ENCODE data around the gene GPR61.

GPR61 gene

GRCh38 chr1:109493805-109494539 is 45.7 kb upstream of the GPR61 start, which contains the start of gene CYB561D1:
TSS of gene CYB561D1 (plus strand) at chr1:109494094. CDS start at chr1:109494140, 46 bp downstream.
- TF ChIP-seq CTCF (IDR thresholded peaks at IDR 0.05; ENCODE audit: low read depth, low read length, missing control alignments), result peak; percentile 98
- H3K4me3 ChIP-seq (ENCODE audit: low read depth, low read length), result peak within 1 kb of the TSS; percentile 84
- peak; percentile 42 for DNase-seq (ENCODE audit: low read depth)

DNA sequence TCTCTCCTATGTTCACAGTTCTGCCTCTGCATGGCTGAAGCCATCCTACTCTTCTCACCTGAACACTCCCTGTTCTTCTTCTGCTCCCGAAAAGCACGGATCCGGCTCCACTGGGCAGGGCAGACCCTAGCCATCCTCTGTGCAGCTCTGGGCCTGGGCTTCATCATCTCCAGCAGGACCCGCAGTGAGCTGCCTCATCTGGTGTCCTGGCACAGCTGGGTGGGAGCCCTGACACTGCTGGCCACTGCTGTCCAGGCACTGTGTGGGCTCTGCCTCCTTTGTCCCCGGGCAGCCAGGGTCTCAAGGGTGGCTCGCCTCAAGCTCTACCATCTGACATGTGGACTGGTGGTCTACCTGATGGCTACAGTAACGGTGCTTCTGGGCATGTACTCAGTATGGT is 43.9 kb upstream of the GPR61 start:
- no peak for TF ChIP-seq CTCF (IDR thresholded peaks at IDR 0.05; ENCODE audit: low read depth, low read length, missing control alignments)
- H3K4me3 ChIP-seq (ENCODE audit: low read depth, low read length), result no peak overlapping the region
- DNase-seq (ENCODE audit: low read depth), result no peak

DNA sequence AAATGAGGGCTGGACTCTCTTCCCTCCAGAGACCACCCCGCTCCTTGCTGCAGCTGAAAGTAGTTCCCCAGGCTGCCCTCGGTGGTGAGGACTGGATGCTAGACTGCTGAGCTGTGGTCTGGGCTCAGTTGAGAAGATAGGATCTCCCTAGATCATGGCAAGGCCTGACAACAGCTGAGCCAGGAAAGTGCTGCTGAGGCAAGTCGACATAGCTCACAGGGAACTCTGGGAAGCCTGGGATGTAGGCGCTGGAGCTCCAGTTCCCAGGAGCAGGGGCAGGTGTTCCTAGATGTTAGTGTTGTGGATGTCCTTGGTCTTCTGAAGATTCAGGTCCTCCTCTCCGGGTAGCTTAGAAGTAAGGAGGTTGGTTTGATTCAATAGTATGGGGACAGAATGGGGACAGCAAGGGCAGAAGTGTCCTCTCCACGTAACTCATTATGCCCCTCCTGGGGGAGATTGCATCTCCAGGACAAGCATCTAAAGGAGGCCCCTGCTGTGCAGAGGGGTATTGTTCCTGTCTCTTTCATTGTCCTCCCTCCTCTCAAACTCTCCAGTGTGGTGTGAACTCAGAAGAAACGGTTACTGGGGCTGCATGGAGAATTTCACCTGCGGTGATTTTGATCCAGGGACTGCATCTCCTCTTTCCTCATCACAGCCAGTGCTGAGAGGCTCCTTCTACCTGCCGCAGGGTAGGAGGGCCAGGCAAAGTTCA is 42.1 kb upstream of the GPR61 start:
- H3K4me3 ChIP-seq (ENCODE audit: low read depth, low read length), result no peak overlapping the region
- no peak for TF ChIP-seq CTCF (IDR thresholded peaks at IDR 0.05; ENCODE audit: low read depth, low read length, missing control alignments)
- DNase-seq (ENCODE audit: low read depth), result no peak

- TF ChIP-seq CTCF (IDR thresholded peaks at IDR 0.05; ENCODE audit: low read depth, low read length, missing control alignments), result peak; percentile 65
- DNase-seq (ENCODE audit: low read depth), result no peak
- H3K4me3 ChIP-seq (ENCODE audit: low read depth, low read length), result no peak overlapping the region
Observed at GRCh38 chr1:109498161-109498801, 41.4 kb upstream of the GPR61 start.

DNA sequence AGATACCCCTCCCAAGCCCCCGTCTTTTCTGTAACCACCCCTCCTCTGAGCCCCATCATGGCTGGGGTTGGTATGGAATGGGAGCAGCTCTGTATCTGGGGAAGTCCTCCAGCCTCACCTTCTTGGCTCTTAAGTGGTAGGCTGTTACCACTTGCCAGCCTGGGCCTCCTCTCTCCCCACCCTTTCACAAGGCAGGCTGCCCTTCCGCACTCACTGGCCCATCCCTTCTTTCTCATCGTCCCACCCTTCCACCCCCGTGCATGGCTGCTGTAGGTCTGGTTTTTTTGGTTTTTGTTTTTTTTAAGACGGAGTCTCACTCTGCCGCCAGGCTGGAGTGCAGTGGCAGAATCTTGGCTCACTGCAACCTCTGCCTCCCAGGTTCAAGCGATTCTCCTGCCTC is 40.6 kb upstream of the GPR61 start:
- no peak overlapping the region for H3K4me3 ChIP-seq (ENCODE audit: low read depth, low read length)
- TF ChIP-seq CTCF (IDR thresholded peaks at IDR 0.05; ENCODE audit: low read depth, low read length, missing control alignments), result no peak
- no peak for DNase-seq (ENCODE audit: low read depth)

- H3K4me3 ChIP-seq (ENCODE audit: low read depth, low read length), result no peak overlapping the region
- TF ChIP-seq CTCF (IDR thresholded peaks at IDR 0.05; ENCODE audit: low read depth, low read length, missing control alignments), result peak; percentile 66
- no peak for DNase-seq (ENCODE audit: low read depth)
Observed at GRCh38 chr1:109499661-109500536, 39.8 kb upstream of the GPR61 start.
